LNCAP (cell line): Measurements from ENCODE around the gene NDUFAB1.

Experiments
- TF ChIP-seq, protein P1 (sequence below): fragments of 450-650 bp; IDR thresholded peaks from 2 replicates; pipeline ENCODE4 v1.5.1; 2017; ENCODE audit warnings: mild to moderate bottlenecking

NDUFAB1 gene

DNA sequence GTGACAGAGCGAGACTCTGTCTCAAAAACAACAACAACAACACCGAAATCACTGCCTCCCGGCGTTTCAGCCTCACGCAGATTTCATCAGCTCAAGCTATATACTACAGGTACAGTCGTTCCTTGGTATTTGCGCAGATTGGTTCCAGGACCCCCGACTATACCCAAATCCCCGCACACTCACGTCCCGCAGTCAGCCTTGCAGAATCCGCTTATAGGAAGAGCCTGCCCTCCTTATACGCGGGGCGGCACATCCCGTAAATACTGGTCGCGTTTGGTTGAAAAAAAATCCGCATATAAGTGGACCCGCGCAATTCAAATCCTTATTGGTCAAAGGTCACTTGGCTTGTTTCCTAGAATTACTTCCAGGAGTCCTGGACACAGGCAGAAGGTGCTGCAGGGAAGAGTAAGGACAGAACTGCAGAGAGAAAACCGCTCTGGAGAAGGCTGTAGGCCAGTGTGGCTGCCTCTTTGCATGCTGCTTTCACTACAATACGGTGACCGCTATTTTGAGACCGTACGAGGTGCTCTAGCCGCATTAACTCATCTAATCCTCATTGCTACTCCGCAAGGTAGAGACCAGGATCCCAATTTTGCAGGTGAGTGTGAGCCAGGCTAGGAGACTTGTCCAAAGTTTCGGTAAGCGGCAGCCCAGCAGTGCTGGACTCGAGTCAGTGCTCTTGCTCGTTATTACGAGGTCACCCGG lies 718 bp downstream of the NDUFAB1 start:
- TF ChIP-seq, protein P1, sequence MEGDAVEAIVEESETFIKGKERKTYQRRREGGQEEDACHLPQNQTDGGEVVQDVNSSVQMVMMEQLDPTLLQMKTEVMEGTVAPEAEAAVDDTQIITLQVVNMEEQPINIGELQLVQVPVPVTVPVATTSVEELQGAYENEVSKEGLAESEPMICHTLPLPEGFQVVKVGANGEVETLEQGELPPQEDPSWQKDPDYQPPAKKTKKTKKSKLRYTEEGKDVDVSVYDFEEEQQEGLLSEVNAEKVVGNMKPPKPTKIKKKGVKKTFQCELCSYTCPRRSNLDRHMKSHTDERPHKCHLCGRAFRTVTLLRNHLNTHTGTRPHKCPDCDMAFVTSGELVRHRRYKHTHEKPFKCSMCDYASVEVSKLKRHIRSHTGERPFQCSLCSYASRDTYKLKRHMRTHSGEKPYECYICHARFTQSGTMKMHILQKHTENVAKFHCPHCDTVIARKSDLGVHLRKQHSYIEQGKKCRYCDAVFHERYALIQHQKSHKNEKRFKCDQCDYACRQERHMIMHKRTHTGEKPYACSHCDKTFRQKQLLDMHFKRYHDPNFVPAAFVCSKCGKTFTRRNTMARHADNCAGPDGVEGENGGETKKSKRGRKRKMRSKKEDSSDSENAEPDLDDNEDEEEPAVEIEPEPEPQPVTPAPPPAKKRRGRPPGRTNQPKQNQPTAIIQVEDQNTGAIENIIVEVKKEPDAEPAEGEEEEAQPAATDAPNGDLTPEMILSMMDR = no peak

DNA sequence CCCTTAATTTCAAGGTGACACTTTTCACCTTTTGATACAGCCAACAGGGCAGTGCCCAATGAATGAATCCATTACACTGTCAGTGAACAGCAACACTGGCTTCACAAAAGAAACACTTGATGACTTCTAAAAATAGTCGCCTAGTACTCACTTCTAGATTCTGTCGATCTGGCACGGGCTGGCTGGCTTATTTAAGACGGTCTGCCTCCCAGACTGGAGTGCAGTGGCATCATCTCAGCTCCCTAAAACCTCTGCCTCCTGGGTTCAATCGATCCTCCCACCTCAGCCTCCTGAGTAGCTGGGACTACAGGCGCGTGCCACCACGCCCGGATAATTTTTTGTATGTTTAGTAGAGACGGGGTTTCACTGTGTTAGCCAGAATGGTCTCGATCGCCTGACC lies 1.9 kb downstream of the NDUFAB1 start:
- TF ChIP-seq, protein P1 = no peak

DNA sequence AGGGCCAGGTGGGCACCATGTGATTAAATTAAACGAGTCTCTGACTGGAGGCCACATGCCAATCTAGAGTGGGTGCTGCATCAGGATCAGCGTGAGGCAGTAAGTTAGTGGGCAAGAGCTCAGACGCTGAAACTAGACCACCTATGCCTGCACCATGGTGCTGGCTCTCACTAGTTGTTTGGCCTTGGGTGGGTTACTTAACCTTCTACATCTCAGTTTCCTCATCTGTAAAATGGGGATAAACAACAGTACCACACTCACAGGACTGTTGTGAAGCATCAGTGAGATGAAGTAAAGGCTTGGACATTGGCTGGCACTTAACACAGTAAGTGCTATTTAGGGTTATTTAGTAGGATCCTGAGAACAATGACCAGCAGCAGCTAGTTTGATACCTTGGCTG lies 5.9 kb downstream of the NDUFAB1 start:
- TF ChIP-seq, protein P1 = no peak

DNA sequence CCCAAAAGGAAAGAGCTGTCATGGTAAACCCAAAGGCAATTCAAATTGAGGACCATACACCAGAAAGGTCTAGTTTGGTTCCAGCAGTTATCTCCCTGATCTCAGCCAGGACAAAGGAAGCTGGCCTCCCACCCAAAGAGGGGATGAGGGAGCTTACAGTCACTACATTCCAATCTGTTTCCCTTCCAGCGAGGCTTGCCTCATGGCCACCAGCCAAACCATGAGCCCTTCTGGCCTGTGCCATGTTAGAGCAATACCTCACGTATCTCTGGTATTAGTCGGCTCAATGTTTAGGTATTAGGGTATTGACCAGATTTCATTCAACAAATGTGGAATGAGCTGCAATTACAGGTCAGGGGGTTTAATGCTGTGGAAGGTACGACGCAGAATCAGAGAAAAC lies 8.4 kb downstream of the NDUFAB1 start:
- TF ChIP-seq, protein P1 = no peak

DNA sequence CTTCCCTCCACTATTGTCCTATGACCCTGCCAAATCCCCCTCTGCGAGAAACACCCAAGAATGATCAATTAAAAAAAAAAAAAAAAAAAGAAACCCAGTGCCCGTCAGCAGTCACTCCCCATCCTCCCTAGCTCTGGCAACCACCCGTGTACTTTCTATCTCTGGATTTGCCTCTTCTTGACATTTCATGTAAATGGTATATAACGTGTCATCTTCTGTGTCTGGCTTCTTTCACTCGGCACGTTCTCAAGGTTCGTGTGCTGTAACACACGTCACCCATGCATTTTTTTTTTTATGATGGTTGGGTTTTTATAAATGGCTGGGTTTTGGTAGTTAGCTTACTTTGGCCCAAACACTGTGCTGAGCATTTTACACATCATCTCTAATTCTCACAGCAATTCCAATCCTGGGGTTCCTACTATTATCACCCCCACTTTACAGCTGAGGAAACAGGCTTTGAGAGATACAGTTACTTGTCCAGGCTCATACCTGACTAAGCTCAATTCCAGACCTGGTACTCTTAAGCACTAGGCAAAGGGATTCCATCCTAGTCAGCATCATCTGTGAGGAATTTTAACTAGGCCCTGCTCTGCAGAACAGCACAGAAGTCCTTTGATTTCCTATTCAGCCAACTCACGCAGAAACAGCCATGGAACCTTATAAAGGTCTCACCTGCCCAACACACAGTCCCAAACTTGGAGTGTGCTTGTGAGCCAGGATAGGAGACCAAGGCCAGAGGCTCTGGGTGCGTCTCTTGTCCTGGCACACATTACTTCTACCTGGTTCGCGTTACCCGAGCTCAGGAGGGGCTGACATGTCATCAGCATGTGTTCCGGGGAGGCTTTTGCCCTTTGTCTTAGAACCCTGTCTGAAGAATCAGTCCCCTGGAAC lies 11.7 kb downstream of the NDUFAB1 start:
- TF ChIP-seq, protein P1 = no peak

DNA sequence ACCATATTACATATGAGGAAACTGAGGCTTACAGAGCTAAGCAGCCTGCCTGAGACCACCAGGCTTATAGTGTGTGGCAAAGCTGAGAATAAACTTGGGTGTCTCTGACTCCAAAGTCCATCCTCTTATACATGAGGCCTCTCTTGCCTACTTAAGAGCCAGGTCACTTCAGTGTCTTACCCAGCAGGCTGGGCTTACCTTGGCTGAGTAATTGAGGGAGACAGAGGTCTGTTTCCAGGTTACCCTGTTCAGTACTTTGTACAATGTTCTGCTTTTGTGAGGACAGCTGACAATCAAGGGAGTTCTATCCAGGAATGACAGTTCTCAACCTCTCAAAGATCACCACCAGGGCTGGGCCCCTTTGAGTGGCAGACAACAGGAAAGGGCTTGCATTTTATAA lies 14.4 kb downstream of the NDUFAB1 start:
- TF ChIP-seq, protein P1 = no peak

DNA sequence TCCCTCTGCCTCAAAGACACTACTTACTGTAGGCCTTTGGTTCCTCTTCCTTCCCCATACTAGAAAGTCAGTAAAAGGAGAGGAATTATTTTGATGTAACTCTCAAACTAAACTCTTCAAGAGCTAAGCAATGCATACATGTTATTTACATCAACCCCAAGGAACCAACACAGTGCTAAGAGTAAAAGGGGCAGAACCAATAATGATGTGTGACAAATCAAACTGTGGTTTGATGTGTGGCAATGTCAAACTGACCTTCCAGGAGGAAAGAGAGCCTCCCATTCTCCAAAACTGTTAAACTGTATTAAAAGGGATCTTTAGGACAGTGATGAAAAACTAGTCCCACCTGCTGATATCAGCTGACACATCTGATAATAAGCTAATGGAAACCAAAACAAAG lies 15.7 kb downstream of the NDUFAB1 start:
- TF ChIP-seq, protein P1 = no peak
